ENCODE results near the gene PYURF. TPM values are rescaled to one million over a fixed set of nuclear protein-coding genes. Genes with fewer than 3 reads are reported as not detected.
"Not testable (repeated sequence)": the region's sequence is repeated elsewhere in the genome, so short reads cannot be mapped to it uniquely, and the experiment has no call there.

Gene PYURF
- total and polyA plus RNA-seq, 4 donors: 63.7 to 106 (median 80.9) TPM

DNA sequence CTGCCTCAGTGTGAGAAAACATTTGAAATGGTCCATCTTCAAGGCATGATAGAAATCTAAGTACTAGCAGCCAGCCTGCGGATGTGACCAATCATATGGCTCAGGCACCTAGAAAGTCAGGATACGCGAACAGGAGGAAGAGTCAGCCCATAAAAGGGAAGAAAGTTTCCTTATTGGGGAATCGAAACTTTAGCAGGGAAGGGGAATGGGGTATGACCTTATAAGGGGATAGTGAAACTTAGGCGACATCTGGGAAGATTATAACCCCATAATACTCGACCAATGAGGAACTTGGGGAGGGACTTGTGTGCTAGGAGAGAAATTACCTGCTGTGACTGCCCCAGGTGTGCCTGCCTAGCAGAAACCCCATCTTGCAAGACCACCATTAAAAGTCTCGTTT is 26.2 kb upstream of the PYURF start:
- Histone ChIP-seq H3K27me3 (ENCODE audit: control insufficient read depth in 3 of 3, insufficient read depth in 3 of 3, low read length in 2 of 3) (no peaks in the 10 kb centered on the region), H3K9ac (ENCODE audit: insufficient read depth in 1 of 2, low read length in 2 of 2) (no peak overlapping the region), H3K27ac (ENCODE audit: low read depth in 1 of 2, low read length in 1 of 2) (no peak overlapping the region), H3K4me3 (no peak overlapping the region), H3K4me1 (ENCODE audit: control insufficient read depth in 5 of 5, insufficient read depth in 5 of 5, low read length in 5 of 5) (no peaks in the 10 kb centered on the region), H3K36me3 (ENCODE audit: control insufficient read depth in 4 of 4, insufficient read depth in 4 of 4, low read length in 4 of 4) (no peaks in the 10 kb centered on the region), H3K9me3 (ENCODE audit: control insufficient read depth in 4 of 4, insufficient read depth in 3 of 4, low read length in 3 of 4) (no peaks in the 10 kb centered on the region)
- 91 to 92% methylated on average over 7 of the region's 7 CpGs for WGBS, 2 donors
- DNase-seq (no peak), ATAC-seq (ENCODE audit: insufficient read depth, low FRiP score) (no peak)
- TF ChIP-seq, protein P1, sequence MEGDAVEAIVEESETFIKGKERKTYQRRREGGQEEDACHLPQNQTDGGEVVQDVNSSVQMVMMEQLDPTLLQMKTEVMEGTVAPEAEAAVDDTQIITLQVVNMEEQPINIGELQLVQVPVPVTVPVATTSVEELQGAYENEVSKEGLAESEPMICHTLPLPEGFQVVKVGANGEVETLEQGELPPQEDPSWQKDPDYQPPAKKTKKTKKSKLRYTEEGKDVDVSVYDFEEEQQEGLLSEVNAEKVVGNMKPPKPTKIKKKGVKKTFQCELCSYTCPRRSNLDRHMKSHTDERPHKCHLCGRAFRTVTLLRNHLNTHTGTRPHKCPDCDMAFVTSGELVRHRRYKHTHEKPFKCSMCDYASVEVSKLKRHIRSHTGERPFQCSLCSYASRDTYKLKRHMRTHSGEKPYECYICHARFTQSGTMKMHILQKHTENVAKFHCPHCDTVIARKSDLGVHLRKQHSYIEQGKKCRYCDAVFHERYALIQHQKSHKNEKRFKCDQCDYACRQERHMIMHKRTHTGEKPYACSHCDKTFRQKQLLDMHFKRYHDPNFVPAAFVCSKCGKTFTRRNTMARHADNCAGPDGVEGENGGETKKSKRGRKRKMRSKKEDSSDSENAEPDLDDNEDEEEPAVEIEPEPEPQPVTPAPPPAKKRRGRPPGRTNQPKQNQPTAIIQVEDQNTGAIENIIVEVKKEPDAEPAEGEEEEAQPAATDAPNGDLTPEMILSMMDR (IDR thresholded peaks at IDR 0.05; ENCODE audit: control extremely low read depth, extremely low read depth): no peak

DNA sequence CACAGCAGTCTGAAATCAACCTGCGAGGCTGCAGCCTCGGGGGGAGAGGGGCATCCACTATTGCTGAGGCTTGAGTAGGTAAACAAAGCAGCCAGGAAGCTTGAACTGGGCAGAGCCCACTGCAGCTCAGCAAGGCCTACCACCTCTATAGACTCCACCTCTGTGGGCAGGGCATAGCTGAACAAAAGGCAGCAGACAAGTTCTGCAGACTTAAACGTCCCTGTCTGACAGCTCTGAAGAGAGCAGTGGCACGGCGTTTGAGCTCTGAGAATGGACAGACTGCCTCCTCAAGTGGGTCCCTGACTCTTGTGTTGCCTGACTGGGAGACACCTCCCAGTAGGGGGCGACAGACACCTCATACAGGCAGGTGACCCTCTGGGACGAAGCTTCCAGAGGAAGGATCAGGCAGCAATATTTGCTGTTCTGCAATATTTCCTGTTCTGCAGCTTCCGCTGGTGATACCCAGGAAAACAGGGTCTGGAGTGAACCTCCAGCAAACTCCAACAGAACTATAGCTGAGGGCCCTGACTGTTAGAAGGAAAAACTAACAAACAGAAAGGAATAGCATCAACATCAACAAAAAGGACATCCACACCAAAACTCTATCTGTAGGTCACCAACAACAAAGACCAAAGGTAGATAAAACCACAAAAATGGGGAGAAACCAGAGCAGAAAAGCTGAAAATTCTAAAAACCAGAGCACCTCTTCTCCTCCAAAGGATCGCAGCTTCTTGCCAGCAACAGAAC is 15.9 kb upstream of the PYURF start:
- TF ChIP-seq, protein P1 (IDR thresholded peaks at IDR 0.05; ENCODE audit: control extremely low read depth, extremely low read depth): peak; percentile 50
- H3K9ac ChIP-seq (ENCODE audit: insufficient read depth in 1 of 2, low read length in 2 of 2); ATAC-seq (ENCODE audit: insufficient read depth, low FRiP score); H3K4me3 ChIP-seq; H3K9me3 ChIP-seq (ENCODE audit: control insufficient read depth in 4 of 4, insufficient read depth in 3 of 4, low read length in 3 of 4); H3K27me3 ChIP-seq (ENCODE audit: control insufficient read depth in 3 of 3, insufficient read depth in 3 of 3, low read length in 2 of 3); H3K27ac ChIP-seq (ENCODE audit: low read depth in 1 of 2, low read length in 1 of 2); H3K36me3 ChIP-seq (ENCODE audit: control insufficient read depth in 4 of 4, insufficient read depth in 4 of 4, low read length in 4 of 4); H3K4me1 ChIP-seq (ENCODE audit: control insufficient read depth in 5 of 5, insufficient read depth in 5 of 5, low read length in 5 of 5): not testable (repeated sequence)
- 18 to 19% methylated on average over 9 of the region's 9 CpGs for WGBS, 2 donors
- DNase-seq: peak; percentile 36 to 44 (median 42)

DNA sequence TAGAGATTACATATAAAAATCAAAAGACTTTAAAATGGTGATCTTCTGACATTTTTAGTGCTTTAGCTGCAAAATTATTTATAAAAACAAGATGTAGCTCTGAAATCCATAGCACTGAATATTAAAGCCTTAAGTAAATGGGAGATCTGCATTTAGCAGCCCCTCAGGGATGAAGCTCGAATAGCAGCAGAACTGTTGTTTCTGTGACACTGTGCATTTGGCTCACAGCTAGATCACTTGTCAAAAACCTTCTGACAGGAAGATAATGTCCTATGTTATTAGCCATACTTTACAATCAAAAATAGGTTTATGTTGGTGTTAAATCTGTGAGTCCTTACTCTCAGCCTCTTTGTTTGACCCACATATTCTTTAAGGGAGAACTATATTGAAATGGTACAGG is 14.1 kb upstream of the PYURF start:
- Histone ChIP-seq H3K4me1 (ENCODE audit: control insufficient read depth in 5 of 5, insufficient read depth in 5 of 5, low read length in 5 of 5) (no peaks in the 10 kb centered on the region), H3K27me3 (ENCODE audit: control insufficient read depth in 3 of 3, insufficient read depth in 3 of 3, low read length in 2 of 3) (no peaks in the 10 kb centered on the region), H3K9me3 (ENCODE audit: control insufficient read depth in 4 of 4, insufficient read depth in 3 of 4, low read length in 3 of 4) (no peaks in the 10 kb centered on the region), H3K27ac (ENCODE audit: low read depth in 1 of 2, low read length in 1 of 2) (no peak overlapping the region), H3K9ac (ENCODE audit: insufficient read depth in 1 of 2, low read length in 2 of 2) (no peak overlapping the region), H3K36me3 (ENCODE audit: control insufficient read depth in 4 of 4, insufficient read depth in 4 of 4, low read length in 4 of 4) (no peaks in the 10 kb centered on the region), H3K4me3 (no peak overlapping the region)
- TF ChIP-seq, protein P1 (IDR thresholded peaks at IDR 0.05; ENCODE audit: control extremely low read depth, extremely low read depth): no peak
- DNase-seq (no peak), ATAC-seq (ENCODE audit: insufficient read depth, low FRiP score) (no peak)
- WGBS, 2 donors: 88 to 95% methylated on average over 1 of the region's 1 CpG

Data from lung (tissue), 12 donors.